Measurements from ENCODE around the gene XXYLT1.

DNA sequence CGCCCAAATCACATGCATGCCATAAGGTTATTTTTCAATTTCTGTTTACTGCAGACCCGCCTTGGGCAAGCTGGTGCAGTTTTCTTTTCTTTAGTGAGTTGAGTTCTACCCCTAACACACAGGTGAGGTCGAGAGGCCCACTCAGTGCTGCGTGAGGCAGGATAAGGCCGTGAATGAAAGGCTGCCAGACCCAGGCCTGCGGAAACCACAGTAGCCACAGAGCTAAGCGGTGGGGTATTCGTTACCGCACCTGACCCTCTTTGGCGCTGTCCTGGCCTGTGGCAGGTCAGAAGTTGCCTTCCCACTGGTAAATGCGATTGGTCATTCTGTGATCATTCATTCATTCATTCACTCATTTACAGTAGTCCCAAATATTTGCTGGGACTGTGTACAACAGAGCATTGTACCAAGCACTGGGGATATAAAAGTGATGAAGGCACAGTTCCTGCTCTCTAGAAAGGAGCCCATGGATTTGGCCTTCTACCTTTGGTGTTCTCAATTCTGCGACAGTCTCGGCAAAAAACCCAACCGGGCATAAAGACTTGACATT, 144.8 kb downstream of the XXYLT1 start:
- TF ChIP-seq, protein P1, sequence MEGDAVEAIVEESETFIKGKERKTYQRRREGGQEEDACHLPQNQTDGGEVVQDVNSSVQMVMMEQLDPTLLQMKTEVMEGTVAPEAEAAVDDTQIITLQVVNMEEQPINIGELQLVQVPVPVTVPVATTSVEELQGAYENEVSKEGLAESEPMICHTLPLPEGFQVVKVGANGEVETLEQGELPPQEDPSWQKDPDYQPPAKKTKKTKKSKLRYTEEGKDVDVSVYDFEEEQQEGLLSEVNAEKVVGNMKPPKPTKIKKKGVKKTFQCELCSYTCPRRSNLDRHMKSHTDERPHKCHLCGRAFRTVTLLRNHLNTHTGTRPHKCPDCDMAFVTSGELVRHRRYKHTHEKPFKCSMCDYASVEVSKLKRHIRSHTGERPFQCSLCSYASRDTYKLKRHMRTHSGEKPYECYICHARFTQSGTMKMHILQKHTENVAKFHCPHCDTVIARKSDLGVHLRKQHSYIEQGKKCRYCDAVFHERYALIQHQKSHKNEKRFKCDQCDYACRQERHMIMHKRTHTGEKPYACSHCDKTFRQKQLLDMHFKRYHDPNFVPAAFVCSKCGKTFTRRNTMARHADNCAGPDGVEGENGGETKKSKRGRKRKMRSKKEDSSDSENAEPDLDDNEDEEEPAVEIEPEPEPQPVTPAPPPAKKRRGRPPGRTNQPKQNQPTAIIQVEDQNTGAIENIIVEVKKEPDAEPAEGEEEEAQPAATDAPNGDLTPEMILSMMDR (conservative IDR thresholded peaks at IDR 0.05; ENCODE audit: low read depth, low read length) = no peak
- TF ChIP-seq EZH2 (IDR thresholded peaks at IDR 0.05; ENCODE audit: low read length, unreplicated experiment) = no peak
